HL-60/S4 treated with retinoic acid at 250 ng/mL for 4 days and 3 days (cell line): ENCODE data around the gene THAP12.

ENCODE experiments used
- in situ Hi-C: fragments of 300-500 bp; cut with MboI; formaldehyde crosslinking; loops from 2 replicates; pipeline ENCODE4 v1.7.0; 2022; ENCODE audit warnings: low sequenced_read_pairs

The THAP12 gene

DNA sequence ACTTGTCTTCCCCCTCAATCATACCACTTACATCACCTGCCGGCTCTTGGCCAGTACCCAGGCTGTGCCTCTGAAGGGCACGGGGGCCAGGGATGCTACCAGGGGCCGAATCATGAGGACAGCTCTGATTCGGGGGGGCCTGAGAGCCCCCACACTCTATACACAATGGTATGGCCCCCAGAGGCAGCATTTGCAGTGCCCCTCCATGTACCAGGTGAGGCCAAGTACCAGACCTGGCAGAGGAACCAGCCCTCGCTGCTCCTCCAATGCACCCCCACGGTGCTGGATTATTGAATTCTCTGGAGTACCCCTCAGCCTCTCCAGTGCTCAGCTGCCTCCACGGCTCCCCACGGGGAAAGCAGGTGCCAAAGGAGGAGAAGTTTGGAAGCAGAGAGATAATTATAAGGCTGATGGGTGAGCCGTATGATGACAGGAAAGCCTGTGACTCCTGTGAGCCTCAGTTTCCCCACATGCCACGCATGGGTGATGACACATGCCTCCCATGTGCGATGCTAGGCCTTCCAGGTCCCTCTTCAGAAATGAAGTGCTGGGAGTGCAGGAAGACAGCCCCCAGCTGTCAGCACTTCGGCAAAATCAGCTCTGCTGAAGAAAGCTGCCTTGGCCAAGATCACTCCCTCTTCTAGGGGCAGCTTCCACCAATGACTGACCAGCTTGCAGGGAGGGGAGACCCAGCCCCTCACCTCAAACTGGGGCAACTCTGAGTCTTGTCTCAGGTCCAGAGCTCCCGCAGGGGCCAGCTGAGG is 69.9 kb downstream of the THAP12 start:
- in situ Hi-C loops, result loop anchor here (25.0 kb wide), 1 partner anchor 599 kb away; the partner anchor contains the start of gene MOGAT2

DNA sequence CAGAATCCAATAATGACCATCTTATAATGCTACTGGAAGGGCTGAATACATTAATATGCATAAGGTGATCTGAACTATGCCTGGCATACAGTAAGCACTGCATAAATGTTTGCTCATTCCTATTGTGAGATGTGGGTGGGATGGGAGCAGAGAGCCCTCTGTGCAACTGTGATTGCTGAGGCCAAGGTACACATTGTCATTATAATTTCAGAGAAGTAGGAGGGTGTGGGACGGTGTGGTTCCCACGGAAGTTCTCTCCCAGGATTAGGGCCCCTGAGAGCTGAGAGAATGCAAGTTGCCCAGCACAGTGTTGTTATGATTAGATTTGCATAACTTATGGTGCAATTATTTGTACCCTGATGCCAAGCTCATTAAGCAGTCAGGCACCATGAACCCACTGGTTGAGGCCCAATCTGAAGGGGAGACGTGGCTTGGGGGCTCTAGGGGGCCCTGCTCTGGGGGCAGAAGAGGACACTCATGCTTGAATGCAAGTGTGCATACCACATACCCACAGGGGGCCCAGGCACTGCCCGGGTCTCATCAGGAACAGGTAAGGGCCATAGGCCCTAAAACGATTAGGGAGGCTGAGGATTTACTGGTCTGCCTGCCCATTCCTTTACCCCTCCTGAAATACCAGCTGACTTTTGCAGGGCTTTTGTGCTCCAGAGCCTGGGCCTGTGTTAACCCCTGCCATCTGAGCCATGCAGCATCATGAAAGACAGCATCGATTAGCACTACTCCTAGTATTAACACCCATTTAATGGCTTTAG is 72.8 kb downstream of the THAP12 start:
- in situ Hi-C loops, result loop anchor here (25.0 kb wide), 1 partner anchor 596 kb away; the partner anchor contains the start of gene MOGAT2

DNA sequence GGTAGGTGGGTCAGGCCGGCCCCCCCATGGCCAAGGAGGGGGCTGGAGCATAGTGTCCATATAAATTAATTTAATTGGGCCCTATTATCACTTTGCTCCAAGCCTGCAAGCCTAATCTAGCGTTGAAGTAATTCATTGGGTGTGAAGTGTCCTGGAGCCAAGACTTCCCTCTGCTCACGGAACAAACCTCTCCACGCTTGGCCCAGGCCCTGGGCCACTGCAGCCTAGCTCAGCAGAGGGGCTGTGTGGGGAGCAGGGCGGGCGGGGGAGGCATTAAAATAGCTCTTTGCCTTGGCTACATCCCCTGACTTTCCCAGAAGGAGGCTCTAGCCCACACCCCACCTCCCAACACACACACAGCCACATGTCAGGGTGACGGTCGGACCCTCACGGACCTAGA is 73.5 kb downstream of the THAP12 start:
- in situ Hi-C loops, result loop anchor here (25.0 kb wide), 1 partner anchor 595 kb away; the partner anchor contains the start of gene MOGAT2

DNA sequence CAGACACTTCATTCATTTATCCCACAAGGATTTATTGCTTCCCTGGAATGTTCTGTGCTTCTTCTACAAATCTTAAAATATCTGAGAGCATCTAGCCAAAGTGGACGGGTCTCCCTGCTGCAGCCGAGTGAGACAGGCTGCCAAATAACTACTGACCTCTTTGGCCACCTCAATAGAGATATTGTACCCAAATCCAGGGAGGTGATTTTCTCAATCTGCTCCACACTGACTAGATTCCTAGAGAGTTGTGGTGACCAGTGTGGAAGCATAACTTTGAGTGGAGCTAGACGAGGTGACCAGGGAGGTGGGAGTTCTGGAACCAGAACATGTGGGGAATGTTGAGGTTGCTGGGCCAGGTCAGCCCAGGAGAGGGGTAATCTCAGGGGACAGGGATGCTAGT is 77.5 kb downstream of the THAP12 start:
- in situ Hi-C loops, result loop anchor here (25.0 kb wide), 1 partner anchor 591 kb away; the partner anchor contains the start of gene MOGAT2

DNA sequence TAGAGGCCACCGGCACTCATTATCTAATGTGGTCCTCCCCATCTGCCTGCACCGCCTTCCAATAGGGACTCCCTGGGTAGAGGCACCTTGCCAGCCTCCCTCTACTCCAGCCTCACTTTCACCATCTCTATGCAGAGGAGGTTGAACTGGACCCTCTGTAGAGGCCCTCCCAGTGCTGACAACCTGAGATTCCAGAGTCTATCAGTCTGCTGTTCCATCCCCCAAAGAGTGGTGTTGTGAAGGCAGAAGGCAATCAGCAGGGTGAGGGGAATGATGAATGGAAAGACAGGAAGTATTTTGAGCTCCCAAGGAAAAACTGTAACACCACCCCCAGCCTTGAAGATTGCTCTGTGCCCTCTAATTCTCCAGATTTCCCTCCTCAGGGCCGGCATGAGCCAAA is 77.9 kb downstream of the THAP12 start:
- in situ Hi-C loops, result loop anchor here (25.0 kb wide), 1 partner anchor 591 kb away; the partner anchor contains the start of gene MOGAT2
